ENCODE measurements around the gene SMIM24.
"Not testable (repeated sequence)": the region's sequence is repeated elsewhere in the genome, so short reads cannot be mapped to it uniquely, and the experiment has no call there.

The SMIM24 gene
- total RNA-seq, result 0 reads per million in 3 experiments

- no peak for DNase-seq
Measured at GRCh38 chr19:3480383-3481091, at the start of gene SMIM24. SMIM24 (minus strand) TSS chr19:3480525; CDS start chr19:3480463, 62 bp downstream.

GRCh38 chr19:3529299-3529698, 49.0 kb upstream of the SMIM24 start:
- DNase-seq, result not testable (repeated sequence)

GRCh38 chr19:3528539-3529211, 48.4 kb upstream of the SMIM24 start:
- no peak for DNase-seq

DNA sequence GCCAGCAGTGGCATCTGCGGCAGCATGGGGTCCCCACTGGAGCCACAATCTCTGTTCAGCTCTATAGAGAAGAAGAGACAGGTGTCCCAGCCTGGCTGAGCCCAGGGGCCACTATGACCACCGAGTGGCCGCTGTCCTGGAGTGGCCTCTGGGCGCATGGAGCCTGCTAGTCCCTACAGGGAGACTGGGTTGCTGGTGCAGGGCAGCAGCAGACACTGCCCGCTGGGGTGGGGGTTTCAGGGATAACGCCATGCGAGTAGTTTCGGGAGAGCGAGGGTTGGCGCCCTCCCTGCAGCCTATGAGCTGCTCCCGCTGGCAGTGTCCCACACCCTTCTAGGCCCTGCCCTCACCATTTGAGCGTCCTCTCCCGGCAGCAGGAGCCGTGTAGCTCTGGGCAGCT, 47.8 kb upstream of the SMIM24 start:
- no peak for DNase-seq

GRCh38 chr19:3527238-3527910, 47.0 kb upstream of the SMIM24 start:
- no peak for DNase-seq

- no peak for DNase-seq
Measured at GRCh38 chr19:3526507-3527237, 46.3 kb upstream of the SMIM24 start.

- DNase-seq, result no peak
Measured at GRCh38 chr19:3524904-3525451, 44.7 kb upstream of the SMIM24 start.

- DNase-seq, result no peak
Measured at GRCh38 chr19:3524078-3524842, 43.9 kb upstream of the SMIM24 start.

DNA sequence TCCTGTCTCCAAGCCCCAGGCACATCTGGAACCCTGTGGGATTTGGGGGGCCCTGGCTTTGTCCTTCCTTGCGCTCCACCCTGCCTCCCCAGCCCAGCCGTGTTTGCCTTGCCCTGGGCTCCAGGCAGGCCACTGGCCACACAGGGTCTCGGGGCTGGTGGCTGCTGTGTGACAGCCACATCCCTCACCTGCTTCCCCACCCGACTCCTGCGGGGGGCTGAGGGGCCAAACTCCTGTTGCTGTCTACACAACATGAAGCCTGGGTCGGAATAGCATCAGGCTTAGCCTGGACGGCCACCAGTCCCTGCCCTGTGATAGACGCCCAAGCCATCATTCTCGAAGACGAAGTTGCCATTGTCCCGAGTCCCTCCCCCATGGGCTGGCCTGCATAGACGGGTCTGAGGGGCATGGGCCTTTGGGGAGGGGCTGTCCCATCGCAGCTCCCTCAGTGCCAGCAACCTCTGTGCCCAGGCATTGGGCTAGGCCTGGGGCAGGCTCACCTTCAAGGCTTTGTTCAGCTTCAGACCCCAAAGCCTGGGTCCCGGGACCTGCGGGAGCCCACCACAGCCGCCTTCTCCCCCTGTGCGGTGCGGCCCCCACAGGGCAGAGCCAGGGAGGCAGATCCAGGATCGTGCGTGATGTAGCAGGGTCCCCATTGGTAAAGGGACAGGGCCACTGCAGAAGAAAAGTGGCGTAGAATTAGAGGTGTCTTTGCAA, 43.2 kb upstream of the SMIM24 start:
- no peak for DNase-seq

DNA sequence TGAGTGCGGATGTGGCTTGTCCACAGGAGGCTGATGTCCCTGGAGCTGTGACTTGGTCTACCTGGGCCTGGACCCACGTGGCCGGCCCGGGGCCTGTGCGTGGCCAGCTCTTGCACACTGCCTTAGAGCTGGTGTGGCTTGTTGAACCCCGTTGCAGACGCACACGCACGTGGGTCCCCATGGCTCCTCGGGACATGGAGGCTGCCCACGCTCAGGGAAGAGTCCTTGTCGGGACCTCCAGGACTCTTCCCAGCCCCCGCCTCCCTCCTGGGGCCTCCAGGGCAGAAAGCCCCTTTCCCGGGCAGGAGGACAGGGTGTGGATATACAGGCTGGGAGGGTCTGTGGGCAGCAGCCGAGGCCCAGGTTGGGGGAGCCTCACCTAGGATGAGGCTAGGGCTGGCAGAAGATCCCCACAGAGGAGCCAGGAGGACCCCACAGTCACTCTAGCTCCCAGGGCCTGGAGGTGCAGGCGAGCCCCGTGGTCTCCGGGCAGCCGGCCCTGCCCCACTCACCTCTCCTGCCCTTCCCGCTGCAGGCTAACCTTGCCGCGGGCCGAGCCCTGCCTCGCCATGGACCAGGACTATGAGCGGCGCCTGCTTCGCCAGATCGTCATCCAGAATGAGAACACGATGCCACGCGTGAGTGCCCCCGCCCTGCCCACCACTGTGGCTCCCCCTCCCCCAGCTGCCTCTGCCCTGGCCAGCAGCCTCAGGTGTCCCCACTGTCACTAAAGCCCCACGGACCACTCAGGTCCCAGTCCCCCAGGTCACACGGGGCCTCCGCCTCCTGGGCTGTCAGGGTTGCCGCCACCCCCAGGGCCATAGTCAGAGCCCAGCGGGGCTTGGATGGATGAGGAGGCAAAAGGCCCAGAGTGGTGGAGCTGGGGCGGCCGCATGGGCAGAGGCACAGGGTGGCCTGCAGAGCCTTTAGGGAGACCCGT, 42.4 kb upstream of the SMIM24 start:
- no peak for DNase-seq

DNA sequence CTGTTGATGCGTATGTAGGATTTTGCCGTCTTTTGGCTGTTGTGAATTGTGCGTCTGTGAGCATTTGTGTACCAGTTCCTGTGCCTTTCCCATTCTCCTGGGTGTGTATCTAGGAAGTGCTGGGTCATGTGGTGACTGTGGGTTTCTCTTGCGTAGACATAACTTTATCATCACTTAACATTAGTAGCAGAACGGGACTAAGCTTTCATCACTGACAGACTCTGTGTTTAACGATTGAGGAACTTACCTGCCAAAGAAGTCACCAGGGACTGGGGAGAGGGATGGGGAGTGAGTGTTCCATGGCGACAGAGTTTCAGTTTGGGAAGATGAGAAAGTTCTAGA, 40.8 kb upstream of the SMIM24 start:
- no peak for DNase-seq

DNA sequence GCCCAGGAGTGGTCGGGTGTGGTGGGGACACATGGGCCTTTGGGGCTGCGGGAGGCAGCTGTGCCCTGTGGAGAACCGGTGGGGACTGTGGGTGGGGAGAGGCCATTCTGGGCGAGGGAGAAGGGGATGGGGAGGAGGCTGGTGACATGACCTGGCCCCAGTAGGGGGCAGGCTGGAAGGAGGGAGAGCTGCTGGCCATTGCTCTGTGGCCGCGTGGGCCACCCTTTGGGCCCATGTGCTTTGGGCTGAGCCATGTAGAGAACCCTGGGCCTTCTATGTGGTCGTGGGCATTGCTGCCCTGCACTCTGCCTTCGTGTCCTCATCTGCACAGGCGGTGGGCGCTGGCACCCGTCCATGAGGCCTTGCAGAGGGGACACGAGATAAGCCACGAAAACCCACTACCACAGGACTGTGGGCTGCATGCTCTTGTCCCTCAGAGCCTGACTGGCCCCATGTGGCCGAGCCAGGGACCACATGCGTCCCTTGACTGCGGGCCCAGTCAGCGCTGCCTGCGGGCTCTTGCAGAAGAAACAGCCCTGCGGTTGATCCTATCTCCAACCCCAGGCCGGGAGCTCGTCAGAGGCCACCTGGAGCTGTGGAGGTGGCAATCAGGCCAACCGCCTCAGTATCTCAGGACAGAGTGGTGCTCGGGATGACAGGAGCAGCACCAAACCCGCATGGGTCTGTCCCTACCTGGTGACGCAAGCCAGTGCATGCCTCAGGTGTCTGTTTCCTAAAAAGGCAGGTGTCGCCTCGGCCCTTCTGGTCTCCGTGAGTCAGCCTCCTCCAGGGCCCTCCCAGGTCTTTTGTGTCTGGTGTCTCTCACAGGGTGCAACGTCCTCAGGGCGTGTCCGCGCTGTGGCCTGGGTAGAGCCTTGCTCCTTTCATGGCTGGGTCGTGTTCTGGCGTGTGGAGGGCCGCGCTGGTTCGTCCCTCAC, 40.1 kb upstream of the SMIM24 start:
- no peak for DNase-seq

DNA sequence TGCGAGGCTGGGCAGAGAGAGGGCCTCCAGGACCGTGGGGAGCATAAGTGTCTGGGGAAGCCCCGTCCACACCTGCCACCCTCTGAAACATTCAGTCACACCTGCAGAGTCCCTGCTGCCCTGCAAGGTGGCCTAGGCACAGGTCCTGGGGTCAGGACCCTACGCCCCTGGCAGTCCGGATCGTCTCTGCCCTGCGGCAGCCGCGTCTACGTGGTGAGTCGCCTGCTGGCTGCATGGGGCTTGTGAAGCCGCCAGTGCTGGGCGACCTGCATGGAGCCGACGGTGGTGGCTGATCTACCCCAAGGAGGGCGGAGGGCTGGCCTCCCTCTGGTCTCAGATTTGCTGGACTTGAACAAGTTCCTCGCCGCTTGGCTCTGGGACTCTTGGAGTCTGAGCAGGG, 38.8 kb upstream of the SMIM24 start:
- no peak for DNase-seq

GRCh38 chr19:3518659-3519058, 38.3 kb upstream of the SMIM24 start:
- DNase-seq, result no peak

DNA sequence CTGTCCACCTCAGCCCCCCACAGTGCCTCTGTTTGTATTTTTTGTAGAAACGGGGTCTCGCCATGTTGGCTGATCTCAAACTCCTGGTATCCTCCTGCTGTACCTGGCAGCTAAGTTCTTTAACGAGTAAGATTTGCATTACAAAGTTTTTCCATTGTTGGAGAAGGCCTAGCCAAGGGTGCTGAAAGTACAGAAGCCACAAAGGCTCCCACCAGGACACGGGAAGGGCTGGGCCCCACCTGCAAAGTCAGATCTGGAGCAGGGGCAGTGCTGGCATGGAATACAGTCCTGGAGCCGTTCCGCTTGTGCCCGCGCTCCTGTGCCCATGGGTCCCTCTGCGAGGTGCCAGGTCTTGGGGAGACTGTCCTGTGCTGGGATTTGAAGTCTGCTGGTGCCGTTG, 37.9 kb upstream of the SMIM24 start:
- no peak for DNase-seq

GRCh38 chr19:3517638-3518037, 37.3 kb upstream of the SMIM24 start:
- DNase-seq, result no peak

GRCh38 chr19:3516675-3517207, 36.4 kb upstream of the SMIM24 start:
- peak; percentile 67 for DNase-seq

DNA sequence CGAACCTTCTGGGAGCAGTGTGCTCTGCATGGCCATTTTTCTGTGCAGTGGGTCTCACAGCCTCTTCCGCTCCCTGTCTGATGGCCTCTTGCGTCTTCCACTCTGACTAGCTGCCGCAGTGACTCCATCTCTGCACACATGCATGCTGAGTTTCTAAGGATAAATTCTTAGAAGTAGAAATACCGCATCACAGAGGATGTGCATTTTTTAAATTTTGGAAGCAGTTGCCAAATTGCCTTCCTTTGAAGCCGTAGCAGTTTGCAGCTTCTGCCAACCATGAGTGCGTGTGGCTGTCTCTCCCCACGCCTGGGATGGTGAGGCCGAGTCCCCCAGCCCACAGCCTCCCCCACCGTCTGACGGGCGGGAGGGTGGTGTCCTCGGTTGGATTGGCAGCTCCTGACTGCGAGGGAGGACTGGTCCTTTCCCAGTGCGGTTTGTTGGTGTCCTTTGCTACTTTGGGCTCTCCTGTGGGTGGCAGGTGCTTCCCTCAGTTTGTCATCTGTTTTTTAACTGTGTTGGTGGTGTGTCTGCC, 35.6 kb upstream of the SMIM24 start:
- DNase-seq, result no peak

GRCh38 chr19:3514930-3515329, 34.6 kb upstream of the SMIM24 start:
- DNase-seq, result no peak

All from central memory CD4-positive, alpha-beta T cell (primary cell).